Fibroblast of pulmonary artery (primary cell): ENCODE measurements around the gene UGGT2.
"Not testable (repeated sequence)": the region's sequence is repeated elsewhere in the genome, so short reads cannot be mapped to it uniquely, and the experiment has no call there.

Source experiments
- DNase-seq: peaks from one replicate; pipeline ENCODE4 v3.0.0-alpha.2; 2010; ENCODE audit warnings: low read depth
- H3K4me3 ChIP-seq: replicated peaks from 2 replicates; pipeline ENCODE4 v1.5.1; 2011; ENCODE audit warnings: low read depth, mild to moderate bottlenecking, control low read depth, low read length, moderate library complexity
- TF ChIP-seq, protein P1 (sequence below): IDR thresholded peaks from 2 replicates; pipeline ENCODE4 v1.5.1; 2011; ENCODE audit warnings: mild to moderate bottlenecking, control low read depth, low read length, inconsistent platforms; ENCODE audit errors: missing control alignments

The UGGT2 gene

GRCh38 chr13:95779522-95779921 lies 273.7 kb downstream of the UGGT2 start:
- TF ChIP-seq, protein P1, sequence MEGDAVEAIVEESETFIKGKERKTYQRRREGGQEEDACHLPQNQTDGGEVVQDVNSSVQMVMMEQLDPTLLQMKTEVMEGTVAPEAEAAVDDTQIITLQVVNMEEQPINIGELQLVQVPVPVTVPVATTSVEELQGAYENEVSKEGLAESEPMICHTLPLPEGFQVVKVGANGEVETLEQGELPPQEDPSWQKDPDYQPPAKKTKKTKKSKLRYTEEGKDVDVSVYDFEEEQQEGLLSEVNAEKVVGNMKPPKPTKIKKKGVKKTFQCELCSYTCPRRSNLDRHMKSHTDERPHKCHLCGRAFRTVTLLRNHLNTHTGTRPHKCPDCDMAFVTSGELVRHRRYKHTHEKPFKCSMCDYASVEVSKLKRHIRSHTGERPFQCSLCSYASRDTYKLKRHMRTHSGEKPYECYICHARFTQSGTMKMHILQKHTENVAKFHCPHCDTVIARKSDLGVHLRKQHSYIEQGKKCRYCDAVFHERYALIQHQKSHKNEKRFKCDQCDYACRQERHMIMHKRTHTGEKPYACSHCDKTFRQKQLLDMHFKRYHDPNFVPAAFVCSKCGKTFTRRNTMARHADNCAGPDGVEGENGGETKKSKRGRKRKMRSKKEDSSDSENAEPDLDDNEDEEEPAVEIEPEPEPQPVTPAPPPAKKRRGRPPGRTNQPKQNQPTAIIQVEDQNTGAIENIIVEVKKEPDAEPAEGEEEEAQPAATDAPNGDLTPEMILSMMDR = no peak
- DNase-seq = no peak

GRCh38 chr13:95771905-95772304 lies 281.3 kb downstream of the UGGT2 start:
- DNase-seq = no peak
- TF ChIP-seq, protein P1 = no peak
- H3K4me3 ChIP-seq = no peak overlapping the region

More at GRCh38 chr13:95779522-95779921, 273.7 kb downstream of the UGGT2 start:
- no peak overlapping the region for H3K4me3 ChIP-seq

DNA sequence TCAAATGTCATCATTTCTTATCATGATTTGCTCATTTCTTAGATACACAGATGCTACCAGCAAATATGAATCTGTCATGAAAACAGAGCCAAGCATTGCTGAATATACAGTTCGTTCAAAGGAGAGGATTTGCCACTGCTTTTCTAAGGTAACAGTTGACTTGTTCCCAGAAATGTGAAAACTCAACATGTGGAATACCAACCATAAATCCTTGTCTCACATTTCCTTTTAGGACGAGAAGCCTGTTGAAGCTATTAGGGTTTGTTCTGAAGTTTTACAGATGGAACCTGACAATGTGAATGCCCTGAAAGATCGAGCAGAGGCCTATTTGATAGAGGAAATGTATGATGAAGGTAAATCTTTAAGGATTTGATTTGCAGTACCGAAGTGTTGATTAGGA lies 289.6 kb downstream of the UGGT2 start:
- TF ChIP-seq, protein P1 = no peak
- DNase-seq = no peak
- no peak overlapping the region for H3K4me3 ChIP-seq

DNA sequence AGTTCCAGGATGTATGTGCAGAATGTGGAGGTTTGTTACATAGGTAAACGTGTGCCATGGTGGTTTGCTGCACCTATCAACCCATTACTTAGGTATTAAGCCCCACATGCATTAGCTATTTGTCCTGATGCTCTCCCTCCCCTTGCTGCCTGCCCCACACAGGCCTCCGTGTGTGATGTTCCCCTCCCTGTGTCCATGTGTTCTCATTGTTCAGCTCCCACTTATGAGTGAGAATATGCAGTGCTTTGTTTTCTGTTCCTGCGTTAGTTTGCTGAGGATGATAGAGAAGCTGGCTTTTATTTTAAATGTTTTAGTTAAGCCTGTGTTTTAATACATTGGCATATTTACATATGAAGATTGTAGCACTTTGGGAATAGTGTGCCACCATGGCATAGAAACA lies 290.6 kb downstream of the UGGT2 start:
- H3K4me3 ChIP-seq, DNase-seq: not testable (repeated sequence)

DNA sequence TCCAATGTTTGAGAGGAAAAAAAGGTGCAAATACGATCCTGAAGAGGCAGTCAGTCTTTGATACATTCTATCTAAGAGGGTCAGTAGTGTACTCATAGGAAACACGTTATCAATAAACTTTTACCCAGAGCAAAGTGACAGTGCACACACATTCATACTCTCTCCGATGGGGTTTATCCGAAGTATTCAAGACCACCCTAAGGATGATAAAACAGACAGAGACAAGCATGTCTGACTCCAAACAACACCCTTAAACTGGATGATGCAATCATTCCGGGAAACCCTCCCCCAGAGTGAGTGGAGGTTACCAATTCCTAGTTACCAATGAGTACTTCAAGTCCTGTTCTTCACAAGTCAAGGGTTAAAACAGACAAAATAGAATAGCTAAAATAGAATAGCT lies 297.1 kb downstream of the UGGT2 start:
- TF ChIP-seq, protein P1 = no peak
- peak; percentile 31 for DNase-seq
- no peak overlapping the region for H3K4me3 ChIP-seq

GRCh38 chr13:95754069-95754468 lies 299.1 kb downstream of the UGGT2 start:
- TF ChIP-seq, protein P1 = no peak
- H3K4me3 ChIP-seq = no peak overlapping the region
- no peak for DNase-seq

DNA sequence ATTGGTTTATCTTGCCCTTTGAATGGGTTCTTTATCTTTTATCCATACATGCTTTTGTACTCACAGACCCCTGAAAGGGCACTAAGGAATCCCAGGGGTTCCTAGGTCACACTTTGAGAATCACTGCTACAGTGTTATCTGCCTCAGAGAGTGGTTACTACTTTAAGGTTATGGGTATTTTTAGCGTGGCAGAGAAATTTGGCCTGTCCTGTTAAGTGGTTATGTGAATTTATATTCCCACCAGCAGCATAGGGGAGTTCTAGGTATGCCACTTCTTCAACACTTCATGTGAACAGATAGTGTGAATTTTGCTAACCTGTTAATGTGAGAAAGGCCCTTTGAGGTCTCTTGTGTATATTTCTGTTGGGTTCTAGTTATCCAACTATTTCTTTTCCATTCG lies 300.5 kb downstream of the UGGT2 start:
- H3K4me3 ChIP-seq = no peak overlapping the region
- no peak for DNase-seq
- TF ChIP-seq, protein P1 = no peak
